GM23248 (cell line): ENCODE results near the gene FAM174B. TPM values are rescaled to one million over a fixed set of nuclear protein-coding genes. Genes with fewer than 3 reads are reported as not detected.

Source experiments
- DNase-seq: peaks from one replicate; pipeline ENCODE4 v3.0.0-alpha.2; 2015
- H2AFZ ChIP-seq: fragments of 200-600 bp; sonication (generic); 2 replicates; pipeline ENCODE4 v1.6.1; 2016; ENCODE audit warnings: antibody characterized with exemption
- H3F3A ChIP-seq: fragments of 200-600 bp; sonication (generic); 2 replicates; pipeline ENCODE4 v1.6.1; 2016; ENCODE audit warnings: mild to moderate bottlenecking, antibody characterized with exemption, mixed run types; ENCODE audit not compliant: insufficient read depth
- H3K27ac ChIP-seq: fragments of 200-600 bp; sonication (generic); 2 replicates; pipeline ENCODE4 v1.5.1; 2016; ENCODE audit warnings: mild to moderate bottlenecking
- H3K27me3 ChIP-seq: fragments of 200-600 bp; sonication (generic); replicated peaks from 2 replicates; pipeline ENCODE4 v1.6.1; 2016; ENCODE audit warnings: mild to moderate bottlenecking; ENCODE audit not compliant: insufficient read depth
- H3K36me3 ChIP-seq: fragments of 200-600 bp; sonication (generic); 2 replicates; pipeline ENCODE4 v1.6.1; 2016; ENCODE audit warnings: low read depth, mild to moderate bottlenecking
- H3K4me1 ChIP-seq: fragments of 200-600 bp; sonication (generic); 2 replicates; pipeline ENCODE4 v1.6.1; 2016; ENCODE audit warnings: mild to moderate bottlenecking; ENCODE audit not compliant: insufficient read depth
- H3K4me2 ChIP-seq: fragments of 200-600 bp; sonication (generic); one replicate; pipeline ENCODE4 v1.6.1; 2016; ENCODE audit warnings: mild to moderate bottlenecking; ENCODE audit not compliant: unreplicated experiment
- H3K4me3 ChIP-seq: fragments of 200-600 bp; sonication (generic); 2 replicates; pipeline ENCODE4 v1.5.1; 2016; ENCODE audit warnings: mild to moderate bottlenecking
- H3K79me2 ChIP-seq: fragments of 200-600 bp; sonication (generic); 2 replicates; pipeline ENCODE4 v1.6.1; 2016; ENCODE audit warnings: mild to moderate bottlenecking; ENCODE audit not compliant: insufficient read depth
- H3K9ac ChIP-seq: fragments of 200-600 bp; sonication (generic); 2 replicates; pipeline ENCODE4 v1.6.1; 2016; ENCODE audit warnings: mild to moderate bottlenecking
- H3K9me2 ChIP-seq: fragments of 200-600 bp; sonication (generic); 2 replicates; pipeline ENCODE4 v1.6.1; 2016; ENCODE audit warnings: mixed run types, mild to moderate bottlenecking, moderate library complexity; ENCODE audit not compliant: insufficient read depth
- H3K9me3 ChIP-seq: fragments of 200-600 bp; sonication (generic); one replicate; pipeline ENCODE4 v1.6.1; 2017; ENCODE audit warnings: low read depth
- H4K20me1 ChIP-seq: fragments of 200-600 bp; sonication (generic); 2 replicates; pipeline ENCODE4 v1.6.0; 2016; ENCODE audit not compliant: insufficient read depth
- EZH2 ChIP-seq: fragments of 200-600 bp; sonication (generic); IDR thresholded peaks from 2 replicates; pipeline ENCODE4 v1.6.1; 2018; ENCODE audit warnings: antibody characterized with exemption, mild to moderate bottlenecking; ENCODE audit not compliant: insufficient read depth, poor library complexity, severe bottlenecking
- EZH2phosphoT487 ChIP-seq: fragments of 200-600 bp; sonication (generic); IDR thresholded peaks from 2 replicates; pipeline ENCODE4 v1.6.1; 2018; ENCODE audit warnings: antibody characterized with exemption, moderate library complexity, mild to moderate bottlenecking, low read depth; ENCODE audit not compliant: insufficient read depth
- WGBS, 2 experiments: methylation state at CpG; one replicate each; pipeline ENCODE4 v1.1.6; 2015 to 2017; ENCODE audit warnings: low lambda C conversion rate in 2 of 2, low coverage in 1 of 2; ENCODE audit errors: missing lambda C conversion rate in 2 of 2; 5-methylcytosine and 5-hydroxymethylcytosine counted together
- in situ Hi-C: fragments of 300-500 bp; cut with MboI; formaldehyde crosslinking; loops from 2 replicates; pipeline ENCODE4 v1.15.0; 2020
- polyA plus RNA-seq: library from polyadenylated mRNA; unstranded; fragments of >200 nt; fragmentation: Nextera tagmentation; extraction: Ambion mirVana; gene quantifications from 2 replicates; pipeline ENCODE4 v1.2.1, GENCODE V29; 2016
- total RNA-seq: library from RNA; depleted of rRNA; stranded (reverse); fragments of >200 nt; shearing (Covaris generic); gene quantifications from 2 replicates; pipeline ENCODE4 v1.2.3, GENCODE V29; 2014

FAM174B gene
- total and polyA plus RNA-seq, 2 experiments from 2014 or later: 1.8 to 4.4 TPM

DNA sequence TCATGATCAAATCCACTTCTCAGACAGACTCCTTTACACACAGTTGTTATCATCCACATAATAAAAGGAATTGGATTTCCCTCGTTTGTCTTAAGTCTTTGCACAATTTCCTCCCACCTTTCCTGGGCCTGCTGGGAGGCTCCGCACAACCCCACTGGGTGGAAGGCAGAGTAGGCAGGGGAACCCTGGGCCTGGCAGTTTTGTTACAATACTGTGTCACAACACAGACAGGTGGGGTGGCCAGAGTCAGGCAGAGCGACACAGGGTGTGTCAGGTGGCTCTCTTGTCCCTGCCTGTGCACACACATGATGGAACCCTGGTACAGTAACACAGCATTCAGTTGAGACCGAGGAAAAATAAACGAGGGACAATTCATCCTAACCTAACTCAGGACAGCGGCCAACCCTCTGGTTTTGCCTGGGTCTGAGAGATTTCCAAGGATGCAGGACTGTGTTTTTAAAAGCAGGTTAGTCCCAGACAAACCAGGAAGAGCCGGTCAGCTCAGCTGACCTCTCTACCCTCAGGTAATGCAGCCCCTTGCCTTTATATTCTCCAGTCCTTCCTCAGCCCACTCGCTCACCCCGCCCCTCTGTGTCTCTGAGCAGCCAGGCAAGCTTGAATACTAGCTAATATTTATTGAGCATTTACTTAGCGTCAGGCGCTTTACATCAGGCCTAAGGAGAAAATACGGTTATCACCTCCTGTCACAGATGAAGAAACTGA lies 8.8 kb upstream of the FAM174B start:
- in situ Hi-C loops: no loop called here
- H3K9me2 ChIP-seq: no peaks in the 10 kb centered on the region
- H3K27ac ChIP-seq: no peak overlapping the region
- WGBS, 2 experiments: 81% methylated on average over 12 of the region's 12 CpGs
- H3K27me3 ChIP-seq: peaks cover 11% of the 10 kb centered on the region
- no peak for DNase-seq
- H3K79me2 ChIP-seq: no peaks in the 10 kb centered on the region
- H3K4me1 ChIP-seq: 0 out of 2 replicates have a peak, but pooled peaks cover 4% of the 10 kb centered on the region
- TF ChIP-seq EZH2phosphoT487: no peak
- TF ChIP-seq EZH2: no peak
- no peaks in the 10 kb centered on the region for H3K36me3 ChIP-seq
- no peak overlapping the region for H3K9ac ChIP-seq
- no peaks in the 10 kb centered on the region for H3K9me3 ChIP-seq
- H3K4me2 ChIP-seq: no peak overlapping the region
- H3F3A ChIP-seq: no peaks in the 10 kb centered on the region
- no peaks in the 10 kb centered on the region for H4K20me1 ChIP-seq
- no peak overlapping the region for H3K4me3 ChIP-seq
- H2AFZ ChIP-seq: no peak overlapping the region

DNA sequence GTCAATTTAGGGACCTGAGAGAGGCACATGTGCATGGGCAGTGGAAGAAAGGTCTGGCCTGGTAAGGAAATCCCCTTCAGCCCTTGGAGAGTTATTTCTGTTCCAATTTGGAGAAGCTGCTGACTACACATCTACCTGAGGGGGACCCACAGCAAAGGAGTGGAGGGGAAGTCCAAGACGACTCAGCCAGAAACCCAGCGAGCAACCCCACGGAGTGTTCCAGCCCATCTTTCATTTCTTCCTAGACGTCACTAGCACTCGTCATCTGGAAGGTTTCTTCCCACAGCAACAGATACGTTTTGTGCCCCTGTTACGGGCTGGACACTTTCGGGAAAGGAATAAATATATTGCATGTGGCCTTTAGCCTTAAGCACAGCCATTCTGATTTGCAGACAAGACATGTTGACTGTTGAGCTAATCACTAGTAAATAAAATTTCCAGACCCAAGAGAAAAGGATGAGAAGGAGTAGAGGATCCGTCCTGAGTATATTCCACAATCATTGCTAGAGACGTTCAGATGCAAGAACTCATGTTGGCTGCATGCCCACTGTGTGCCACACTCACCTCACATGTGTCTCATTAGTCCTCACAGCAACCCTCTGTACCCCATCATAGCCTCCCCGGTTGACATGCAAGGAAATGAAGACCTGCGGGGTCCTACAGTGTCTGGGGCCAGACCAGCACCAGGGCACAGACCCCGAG lies 7.8 kb upstream of the FAM174B start:
- no peaks in the 10 kb centered on the region for H3K36me3 ChIP-seq
- H3K4me3 ChIP-seq: no peak overlapping the region
- H3K27me3 ChIP-seq: peaks cover 7% of the 10 kb centered on the region
- no peaks in the 10 kb centered on the region for H3K79me2 ChIP-seq
- no peaks in the 10 kb centered on the region for H3K9me2 ChIP-seq
- DNase-seq: no peak
- no peaks in the 10 kb centered on the region for H3F3A ChIP-seq
- no peaks in the 10 kb centered on the region for H3K9me3 ChIP-seq
- in situ Hi-C loops: no loop called here
- H2AFZ ChIP-seq: no peak overlapping the region
- WGBS, 2 experiments: 71 to 73% methylated on average over 13 of the region's 13 CpGs
- TF ChIP-seq EZH2 (no peak), EZH2phosphoT487 (no peak)
- H4K20me1 ChIP-seq: no peaks in the 10 kb centered on the region
- H3K4me2 ChIP-seq: no peak overlapping the region
- H3K9ac ChIP-seq: no peak overlapping the region
- 0 out of 2 replicates have a peak, but pooled peaks cover 4% of the 10 kb centered on the region for H3K4me1 ChIP-seq
- H3K27ac ChIP-seq: no peak overlapping the region

DNA sequence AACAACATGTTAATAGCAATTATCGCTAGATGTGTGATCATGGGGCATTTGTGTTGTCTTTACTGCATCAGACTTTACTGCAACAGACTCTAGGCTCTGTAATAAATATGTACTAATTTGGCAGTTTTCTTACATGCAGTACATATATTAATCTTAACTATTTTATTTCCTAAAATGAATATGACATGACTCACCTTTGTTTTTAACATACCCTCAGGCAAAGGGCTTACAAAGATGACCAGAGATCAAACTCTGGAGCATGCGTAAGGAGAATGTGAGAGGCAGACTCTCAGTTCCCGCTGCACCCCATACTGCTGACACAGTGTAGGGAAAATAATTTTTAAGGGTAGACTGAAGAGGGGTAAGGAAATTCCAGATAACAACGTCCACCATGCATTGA lies 7.2 kb upstream of the FAM174B start:
- Histone ChIP-seq H3K79me2 (no peaks in the 10 kb centered on the region), H3K4me2 (no peak overlapping the region), H3K9me2 (no peaks in the 10 kb centered on the region), H3K27ac (no peak overlapping the region), H3K9ac (no peak overlapping the region), H3K4me1 (0 out of 2 replicates have a peak, but pooled peaks cover 4% of the 10 kb centered on the region), H3K4me3 (no peak overlapping the region), H3F3A (no peaks in the 10 kb centered on the region), H3K9me3 (no peaks in the 10 kb centered on the region), H3K36me3 (no peaks in the 10 kb centered on the region), H2AFZ (no peak overlapping the region), H3K27me3 (peaks cover 6% of the 10 kb centered on the region; the same call in 1 of the 2 replicates), H4K20me1 (no peaks in the 10 kb centered on the region)
- 78 to 80% methylated on average over 4 of the region's 4 CpGs for WGBS, 2 experiments
- TF ChIP-seq EZH2phosphoT487 (no peak), EZH2 (no peak)
- no peak for DNase-seq
- in situ Hi-C loops: no loop called here

DNA sequence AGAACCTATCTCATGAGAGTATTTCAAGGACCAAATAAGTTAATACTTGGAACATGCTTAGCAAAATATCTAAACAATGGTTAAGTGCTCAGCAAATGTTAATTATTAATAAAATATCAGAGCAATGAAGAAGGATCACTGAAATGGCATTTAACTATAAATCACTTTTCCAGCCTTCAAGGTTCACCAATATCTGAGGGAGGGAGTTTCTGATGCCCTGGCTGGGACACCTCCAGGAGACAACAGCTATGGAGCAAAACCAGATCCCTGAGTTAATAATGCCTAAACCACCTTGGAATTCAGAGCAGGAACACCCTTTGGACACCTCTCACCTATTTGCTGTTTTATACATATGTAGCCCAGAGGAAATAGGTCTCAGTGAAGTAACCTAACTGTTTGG lies 6.4 kb upstream of the FAM174B start:
- Histone ChIP-seq H3K36me3 (no peaks in the 10 kb centered on the region), H3K4me2 (no peak overlapping the region), H3K9me2 (no peaks in the 10 kb centered on the region), H3K9ac (no peak overlapping the region), H3F3A (no peaks in the 10 kb centered on the region), H3K9me3 (no peaks in the 10 kb centered on the region), H4K20me1 (no peaks in the 10 kb centered on the region), H3K4me1 (0 out of 2 replicates have a peak, but pooled peaks cover 4% of the 10 kb centered on the region), H3K27me3 (0 out of 2 replicates have a peak, but pooled peaks cover 6% of the 10 kb centered on the region), H3K4me3 (no peak overlapping the region), H3K27ac (no peak overlapping the region), H2AFZ (no peak overlapping the region), H3K79me2 (no peaks in the 10 kb centered on the region)
- DNase-seq: no peak
- no peak for TF ChIP-seq EZH2
- TF ChIP-seq EZH2phosphoT487: no peak
- in situ Hi-C loops: no loop called here
